Pulmonary artery endothelial cell (primary cell): ENCODE results near the gene HOXC4. TPM values are rescaled to one million over a fixed set of nuclear protein-coding genes. Genes with fewer than 3 reads are reported as not detected.

Experiments
- DNase-seq: peaks from one replicate; pipeline ENCODE4 v3.0.0-alpha.2; 2011; ENCODE audit warnings: low read depth, low spot score
- total RNA-seq: library from RNA; depleted of rRNA; stranded (reverse); fragments of >200 nt; gene quantifications from 2 replicates; pipeline ENCODE4 v1.2.3, GENCODE V29; 2014

HOXC4 gene
- total RNA-seq, 1 donor from 2014 or later, result not detected

DNA sequence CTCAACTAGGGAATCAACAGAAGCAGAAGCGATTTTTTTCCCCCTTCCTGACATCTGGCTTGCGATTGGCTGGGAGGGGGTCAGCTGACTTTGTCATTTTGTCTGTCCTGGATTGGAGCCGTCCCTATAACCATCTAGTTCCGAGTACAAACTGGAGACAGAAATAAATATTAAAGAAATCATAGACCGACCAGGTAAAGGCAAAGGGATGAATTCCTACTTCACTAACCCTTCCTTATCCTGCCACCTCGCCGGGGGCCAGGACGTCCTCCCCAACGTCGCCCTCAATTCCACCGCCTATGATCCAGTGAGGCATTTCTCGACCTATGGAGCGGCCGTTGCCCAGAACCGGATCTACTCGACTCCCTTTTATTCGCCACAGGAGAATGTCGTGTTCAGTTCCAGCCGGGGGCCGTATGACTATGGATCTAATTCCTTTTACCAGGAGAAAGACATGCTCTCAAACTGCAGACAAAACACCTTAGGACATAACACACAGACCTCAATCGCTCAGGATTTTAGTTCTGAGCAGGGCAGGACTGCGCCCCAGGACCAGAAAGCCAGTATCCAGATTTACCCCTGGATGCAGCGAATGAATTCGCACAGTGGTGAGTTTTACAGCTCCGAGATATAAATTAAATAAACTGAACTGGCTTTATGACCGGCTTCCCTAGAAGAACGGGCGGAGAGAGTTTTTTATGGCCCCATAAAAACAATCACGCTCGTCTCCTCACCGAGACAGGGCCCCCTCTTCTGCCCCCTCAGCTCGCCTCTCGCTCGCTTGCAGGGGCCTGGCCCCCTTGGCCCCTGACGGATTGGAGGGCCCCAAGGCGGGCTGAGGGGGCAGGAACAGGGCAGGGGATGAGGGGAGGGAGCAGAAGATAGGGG lies 25.1 kb upstream of the HOXC4 start, which contains the start of gene HOXC6:
HOXC6 (plus strand) TSS at position 127 of the 888 bp plus-strand sequence; CDS start at position 209, 82 bp downstream.
- no peak for DNase-seq

DNA sequence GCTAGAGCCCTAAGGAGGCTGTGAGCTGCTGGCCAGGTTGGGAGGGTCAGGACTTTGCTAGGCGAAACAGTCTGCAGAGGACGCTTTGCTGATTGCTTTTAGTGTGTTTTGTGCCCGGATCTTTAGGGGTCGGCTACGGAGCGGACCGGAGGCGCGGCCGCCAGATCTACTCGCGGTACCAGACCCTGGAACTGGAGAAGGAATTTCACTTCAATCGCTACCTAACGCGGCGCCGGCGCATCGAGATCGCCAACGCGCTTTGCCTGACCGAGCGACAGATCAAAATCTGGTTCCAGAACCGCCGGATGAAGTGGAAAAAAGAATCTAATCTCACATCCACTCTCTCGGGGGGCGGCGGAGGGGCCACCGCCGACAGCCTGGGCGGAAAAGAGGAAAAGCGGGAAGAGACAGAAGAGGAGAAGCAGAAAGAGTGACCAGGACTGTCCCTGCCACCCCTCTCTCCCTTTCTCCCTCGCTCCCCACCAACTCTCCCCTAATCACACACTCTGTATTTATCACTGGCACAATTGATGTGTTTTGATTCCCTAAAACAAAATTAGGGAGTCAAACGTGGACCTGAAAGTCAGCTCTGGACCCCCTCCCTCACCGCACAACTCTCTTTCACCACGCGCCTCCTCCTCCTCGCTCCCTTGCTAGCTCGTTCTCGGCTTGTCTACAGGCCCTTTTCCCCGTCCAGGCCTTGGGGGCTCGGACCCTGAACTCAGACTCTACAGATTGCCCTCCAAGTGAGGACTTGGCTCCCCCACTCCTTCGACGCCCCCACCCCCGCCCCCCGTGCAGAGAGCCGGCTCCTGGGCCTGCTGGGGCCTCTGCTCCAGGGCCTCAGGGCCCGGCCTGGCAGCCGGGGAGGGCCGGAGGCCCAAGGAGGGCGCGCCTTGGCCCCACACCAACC lies 23.9 kb upstream of the HOXC4 start:
- DNase-seq, result no peak

DNA sequence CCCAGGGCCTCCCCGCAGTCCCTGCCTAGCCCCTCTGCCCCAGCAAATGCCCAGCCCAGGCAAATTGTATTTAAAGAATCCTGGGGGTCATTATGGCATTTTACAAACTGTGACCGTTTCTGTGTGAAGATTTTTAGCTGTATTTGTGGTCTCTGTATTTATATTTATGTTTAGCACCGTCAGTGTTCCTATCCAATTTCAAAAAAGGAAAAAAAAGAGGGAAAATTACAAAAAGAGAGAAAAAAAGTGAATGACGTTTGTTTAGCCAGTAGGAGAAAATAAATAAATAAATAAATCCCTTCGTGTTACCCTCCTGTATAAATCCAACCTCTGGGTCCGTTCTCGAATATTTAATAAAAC lies 23.2 kb upstream of the HOXC4 start:
- DNase-seq, result no peak

DNA sequence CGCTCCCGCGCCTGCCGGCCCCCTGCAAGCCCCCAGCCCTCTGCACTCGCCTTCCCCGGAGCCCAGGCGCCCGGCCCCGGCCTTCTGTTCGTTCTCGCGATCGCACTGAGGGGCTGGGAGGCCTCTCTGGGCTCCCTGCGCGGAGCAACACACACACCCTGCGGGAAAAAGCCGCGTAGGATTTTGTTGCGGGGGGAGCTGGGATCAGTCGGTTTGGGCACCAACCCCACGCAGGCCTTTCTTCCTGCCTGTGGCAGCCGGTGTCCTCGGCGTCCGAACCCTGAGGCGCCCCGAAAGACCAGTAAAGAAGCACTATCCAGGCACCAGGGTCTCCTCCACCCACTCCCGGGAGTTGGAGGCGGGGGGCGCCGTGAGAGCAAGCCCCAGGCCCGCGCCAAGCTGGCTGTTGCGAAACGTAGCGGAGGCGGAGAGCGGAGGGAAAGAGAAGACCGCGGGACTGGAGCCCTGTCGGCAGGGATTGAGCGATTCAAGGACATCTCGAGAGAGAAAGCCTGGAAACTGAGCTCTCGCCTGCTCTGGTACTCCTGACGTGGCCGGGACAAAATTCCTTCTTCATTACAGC lies 22.7 kb upstream of the HOXC4 start:
- no peak for DNase-seq

DNA sequence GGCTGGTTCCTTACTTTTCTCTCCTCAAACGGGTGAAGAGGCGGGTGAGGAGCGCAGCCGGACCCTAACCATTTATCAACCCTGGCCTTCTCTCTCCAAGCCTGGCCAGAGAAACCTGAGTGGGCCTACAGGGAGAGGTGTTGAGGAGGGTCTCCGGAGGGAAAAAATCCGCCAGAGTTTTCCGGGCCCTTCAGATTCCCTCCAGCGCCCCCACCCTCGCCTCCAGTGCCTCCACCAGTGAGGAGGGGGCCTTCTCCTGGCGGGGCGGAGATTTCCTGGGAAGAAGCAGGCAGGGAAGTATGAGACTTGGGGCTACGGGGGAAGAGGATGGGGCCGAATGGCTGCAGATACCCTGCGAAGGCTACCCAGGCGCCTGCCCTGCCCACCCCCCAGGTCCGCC lies 22.2 kb upstream of the HOXC4 start:
- DNase-seq, result no peak

DNA sequence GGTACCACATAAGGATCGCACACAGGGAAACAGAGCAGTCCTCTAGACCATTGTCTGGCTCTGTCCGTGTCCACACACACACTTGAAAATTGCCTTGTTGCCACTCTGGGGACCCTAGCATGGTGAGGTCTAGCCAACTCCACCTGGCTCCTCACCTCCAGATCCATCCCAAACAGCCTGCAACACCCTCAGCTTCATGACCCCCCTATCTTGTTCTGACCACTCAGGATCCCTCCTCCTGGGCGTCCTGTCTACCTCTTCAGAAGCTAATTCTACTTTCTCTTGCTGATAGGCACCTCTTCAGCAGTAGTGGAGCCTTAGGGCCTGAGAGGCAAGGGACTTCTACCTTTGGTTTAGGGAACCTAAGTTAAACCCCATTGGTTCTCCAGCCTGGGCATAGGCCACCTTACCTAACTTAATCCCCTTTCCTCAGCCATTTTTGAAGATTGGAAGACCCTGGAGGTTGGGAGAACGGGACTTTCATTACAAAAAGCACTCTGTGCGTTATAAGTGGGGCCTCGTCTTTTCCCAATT lies 21.5 kb upstream of the HOXC4 start:
- no peak for DNase-seq

DNA sequence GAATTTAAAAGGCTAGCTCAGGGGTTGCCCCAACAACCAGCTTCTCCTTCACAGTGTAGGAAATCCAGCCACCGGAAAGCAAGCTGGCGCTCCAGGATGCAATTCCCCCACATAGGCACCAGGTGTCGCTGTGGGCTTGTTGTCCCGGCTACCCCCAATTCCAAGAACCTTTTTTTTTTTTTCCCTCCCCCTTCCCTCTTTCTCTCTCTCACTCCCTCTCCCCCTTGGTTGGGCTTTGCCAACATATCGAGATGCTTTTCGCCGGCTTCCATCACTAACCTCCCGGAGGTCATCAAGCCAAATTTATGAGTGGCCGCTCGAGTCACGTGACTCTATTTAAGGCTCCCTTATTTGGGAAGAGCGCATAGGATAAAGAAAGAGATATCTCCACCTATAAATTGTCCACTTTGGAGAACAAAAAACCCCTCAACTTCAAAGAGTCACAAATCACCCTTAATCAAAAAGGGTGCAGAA lies 21.0 kb upstream of the HOXC4 start, which contains the start of gene HOXC5:
HOXC5 (plus strand) TSS at position 424 of the 474 bp plus-strand sequence. CDS start 73 bp downstream, outside the sequence.
- DNase-seq, result no peak

DNA sequence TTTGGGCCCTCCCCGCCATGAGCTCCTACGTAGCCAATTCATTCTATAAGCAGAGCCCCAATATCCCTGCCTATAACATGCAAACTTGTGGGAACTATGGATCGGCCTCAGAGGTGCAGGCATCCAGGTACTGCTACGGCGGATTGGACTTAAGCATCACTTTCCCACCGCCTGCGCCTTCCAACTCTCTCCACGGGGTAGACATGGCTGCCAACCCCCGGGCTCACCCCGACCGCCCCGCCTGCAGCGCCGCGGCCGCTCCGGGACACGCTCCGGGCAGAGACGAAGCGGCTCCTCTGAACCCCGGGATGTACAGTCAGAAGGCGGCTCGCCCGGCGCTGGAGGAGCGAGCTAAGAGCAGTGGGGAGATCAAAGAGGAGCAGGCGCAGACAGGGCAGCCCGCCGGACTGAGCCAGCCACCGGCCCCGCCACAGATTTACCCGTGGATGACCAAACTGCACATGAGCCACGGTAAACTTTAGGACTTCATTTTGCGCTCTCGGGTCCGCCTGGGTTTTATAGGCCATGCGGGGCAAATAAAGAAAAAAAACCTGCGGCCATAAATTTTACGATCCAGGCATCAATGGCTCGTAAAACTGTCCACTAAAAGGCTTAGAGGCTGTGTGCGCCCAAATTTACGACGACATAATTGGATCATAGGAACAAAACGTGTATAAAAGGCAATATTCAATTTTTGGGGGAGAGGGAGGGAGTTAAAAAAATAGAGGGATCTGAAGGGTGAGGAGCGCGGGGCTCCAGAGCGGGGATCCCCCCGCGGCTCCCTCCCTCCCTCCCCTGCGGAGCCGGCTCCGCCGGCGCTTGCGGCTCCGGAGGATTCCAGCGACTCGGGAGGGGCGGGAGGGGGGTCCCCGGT lies 20.3 kb upstream of the HOXC4 start:
- no peak for DNase-seq

DNA sequence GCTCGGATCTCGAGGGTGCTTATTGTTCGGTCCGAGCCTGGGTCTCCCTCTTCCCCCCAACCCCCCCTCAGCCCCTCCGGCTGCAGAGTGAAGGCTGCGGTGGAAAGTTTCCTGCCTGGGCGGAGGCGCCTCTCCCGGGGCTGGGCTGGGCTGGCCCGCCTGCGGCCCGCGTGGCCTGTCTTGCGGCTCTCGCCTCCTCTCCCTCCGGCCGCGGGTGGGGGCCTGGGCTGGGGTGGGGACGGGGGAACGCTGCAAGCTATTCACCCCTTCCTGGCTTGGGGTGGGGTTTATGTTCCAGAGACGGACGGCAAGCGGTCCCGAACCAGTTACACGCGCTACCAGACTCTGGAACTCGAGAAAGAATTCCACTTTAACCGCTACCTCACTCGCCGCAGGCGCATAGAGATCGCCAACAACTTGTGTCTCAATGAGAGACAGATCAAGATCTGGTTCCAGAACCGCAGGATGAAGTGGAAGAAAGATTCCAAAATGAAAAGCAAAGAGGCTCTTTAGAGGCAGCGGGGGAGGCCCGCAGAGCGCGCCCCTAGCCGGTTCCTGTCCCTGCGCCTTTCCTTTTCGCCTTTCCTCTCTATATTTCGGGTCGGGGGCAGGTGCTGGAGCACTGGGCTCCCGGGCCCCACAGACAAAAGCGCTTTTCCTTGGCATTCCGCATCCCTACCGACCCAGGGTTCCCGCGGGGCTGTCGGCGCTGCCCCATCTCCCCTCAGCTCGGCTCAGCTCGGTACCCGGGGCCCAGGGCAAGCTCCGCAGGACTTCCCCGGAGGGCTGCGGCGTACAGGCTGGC lies 19.5 kb upstream of the HOXC4 start:
- DNase-seq, result no peak

DNA sequence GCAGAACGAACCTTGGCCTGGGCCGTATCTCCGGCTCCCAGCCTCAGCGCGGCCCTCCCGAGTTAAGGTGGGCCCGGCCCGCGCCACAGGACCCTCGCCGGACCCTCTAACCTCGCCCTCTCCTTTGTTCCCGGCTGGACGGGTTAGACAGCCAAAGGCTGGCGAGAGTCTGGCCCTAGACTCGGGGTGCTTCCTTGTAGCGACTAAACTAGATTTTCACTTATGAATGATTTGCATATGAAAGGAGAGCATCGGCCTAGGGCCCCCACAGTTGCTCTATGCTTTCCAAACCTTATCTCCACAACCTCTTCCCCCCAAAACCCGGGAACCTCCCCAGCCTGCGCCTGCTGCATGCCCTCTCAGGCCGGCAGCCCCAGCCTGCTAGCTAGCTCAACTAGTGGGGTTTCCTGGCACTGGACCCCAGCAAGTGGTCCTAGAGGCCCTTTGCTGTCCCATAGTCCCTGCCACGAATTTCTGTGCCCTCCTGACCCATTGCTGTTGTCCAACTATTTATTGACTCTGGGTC lies 18.8 kb upstream of the HOXC4 start:
- DNase-seq, result no peak

DNA sequence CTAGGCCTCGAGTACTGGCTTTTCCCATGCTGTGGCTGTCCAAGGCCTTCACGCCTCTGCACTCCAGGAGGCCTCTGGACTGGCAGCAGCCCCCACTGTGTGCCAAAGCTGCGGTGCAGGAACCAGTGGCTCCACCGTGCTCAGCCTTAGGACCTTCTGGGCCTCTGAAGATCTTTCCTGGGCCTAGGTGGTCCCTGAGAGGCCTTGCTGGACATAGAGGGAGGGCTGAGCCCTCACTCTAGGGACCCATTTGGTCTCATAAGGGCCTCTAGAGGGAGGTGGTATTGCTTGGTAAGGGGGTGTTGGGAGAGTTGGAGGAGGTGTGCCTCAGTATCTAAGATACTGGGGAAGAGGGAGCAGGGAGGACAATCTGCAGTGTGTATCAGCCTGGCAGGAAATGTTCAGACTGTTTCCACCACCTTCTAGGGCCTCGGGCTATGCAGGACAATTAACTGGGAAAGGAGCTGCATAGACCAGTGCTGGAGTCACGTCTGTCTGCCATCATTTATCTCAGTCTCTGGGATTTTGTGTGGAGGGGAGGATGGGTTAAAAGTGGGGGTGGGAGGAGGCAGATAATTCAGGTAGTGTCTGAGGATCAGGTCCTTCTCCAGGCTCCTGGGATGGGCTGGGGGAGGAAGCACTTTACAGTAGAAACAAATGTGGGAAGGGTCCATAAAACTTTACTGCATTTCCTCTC lies 17.9 kb upstream of the HOXC4 start:
- no peak for DNase-seq

DNA sequence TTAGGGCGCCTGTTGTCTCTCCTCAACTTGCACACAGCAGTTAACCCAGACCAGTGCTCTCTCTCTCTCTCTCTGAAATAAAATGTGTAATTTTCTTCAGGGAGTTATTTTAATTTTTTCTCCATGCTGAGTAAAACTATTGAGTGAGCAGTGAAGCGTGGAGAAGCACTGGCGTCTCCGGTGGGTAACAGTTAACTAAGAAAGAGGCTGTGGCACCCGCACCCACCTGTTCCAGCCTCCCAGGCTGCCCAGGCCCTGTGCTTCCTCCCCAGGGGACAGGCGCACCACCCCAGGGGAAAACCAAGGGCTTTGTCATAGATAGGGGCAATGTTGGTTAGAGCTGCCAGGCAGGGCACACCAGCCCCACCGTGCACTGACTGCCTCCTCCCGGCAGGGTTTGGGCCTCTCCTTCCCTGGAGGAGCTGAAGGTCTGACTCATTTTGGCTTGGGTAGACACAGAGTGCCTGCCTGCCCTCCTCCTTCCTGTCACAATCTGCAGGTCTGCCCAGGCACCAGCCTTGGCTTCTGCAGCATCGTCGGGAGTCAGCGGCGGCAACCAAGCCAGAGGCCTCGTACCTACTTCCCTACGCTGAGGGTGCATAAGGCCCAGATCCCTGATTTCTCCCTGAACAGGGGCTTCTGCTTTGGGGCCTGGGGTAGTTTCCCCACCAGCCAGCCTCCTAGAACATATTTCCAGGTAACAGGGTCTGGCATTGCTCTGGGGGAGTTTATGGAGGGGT lies 16.8 kb upstream of the HOXC4 start:
- DNase-seq, result no peak

DNA sequence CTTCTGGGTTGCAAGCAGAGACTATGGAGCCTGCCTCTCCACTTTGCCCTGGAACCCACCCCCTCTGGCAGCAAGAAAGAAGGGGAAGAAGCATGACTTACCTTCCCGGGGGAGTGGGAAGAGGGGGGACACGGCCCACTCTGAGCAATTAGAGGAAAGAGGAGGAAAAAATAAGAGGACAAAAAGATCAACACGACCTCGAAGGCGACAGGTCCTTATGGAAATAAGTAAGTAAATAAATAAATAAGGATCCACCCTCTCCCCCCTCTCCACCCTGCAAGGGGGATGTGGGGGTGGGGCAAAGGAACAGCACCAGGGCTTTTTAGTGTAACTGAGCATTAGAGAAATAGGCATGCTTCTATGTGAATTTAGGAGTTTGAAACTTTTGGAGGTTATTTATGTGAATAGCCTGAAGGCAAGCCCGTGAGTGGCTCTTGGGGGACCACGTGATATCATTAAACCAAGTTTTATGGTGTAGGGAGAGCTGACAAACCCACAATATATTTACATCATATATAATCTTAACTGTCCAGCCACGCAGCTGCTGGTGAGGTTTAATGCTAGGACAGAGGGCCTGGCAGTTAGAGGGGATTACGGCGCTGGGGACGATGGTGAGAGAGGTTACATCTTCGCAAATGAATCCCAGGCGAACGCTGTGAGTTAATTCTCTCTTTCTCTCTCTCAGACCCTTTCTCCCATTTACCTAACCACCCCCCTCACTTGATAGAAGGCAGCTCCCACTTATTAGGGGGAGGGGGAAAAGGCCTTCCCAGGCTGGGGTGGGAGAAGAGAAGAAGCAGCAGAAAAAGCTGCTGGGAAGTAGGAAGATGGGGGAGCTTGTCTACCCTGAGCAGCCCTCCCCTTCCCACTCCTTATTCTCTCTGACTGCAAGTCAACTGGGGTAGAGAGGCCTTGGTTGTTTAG lies 16.0 kb upstream of the HOXC4 start:
- DNase-seq, result no peak

DNA sequence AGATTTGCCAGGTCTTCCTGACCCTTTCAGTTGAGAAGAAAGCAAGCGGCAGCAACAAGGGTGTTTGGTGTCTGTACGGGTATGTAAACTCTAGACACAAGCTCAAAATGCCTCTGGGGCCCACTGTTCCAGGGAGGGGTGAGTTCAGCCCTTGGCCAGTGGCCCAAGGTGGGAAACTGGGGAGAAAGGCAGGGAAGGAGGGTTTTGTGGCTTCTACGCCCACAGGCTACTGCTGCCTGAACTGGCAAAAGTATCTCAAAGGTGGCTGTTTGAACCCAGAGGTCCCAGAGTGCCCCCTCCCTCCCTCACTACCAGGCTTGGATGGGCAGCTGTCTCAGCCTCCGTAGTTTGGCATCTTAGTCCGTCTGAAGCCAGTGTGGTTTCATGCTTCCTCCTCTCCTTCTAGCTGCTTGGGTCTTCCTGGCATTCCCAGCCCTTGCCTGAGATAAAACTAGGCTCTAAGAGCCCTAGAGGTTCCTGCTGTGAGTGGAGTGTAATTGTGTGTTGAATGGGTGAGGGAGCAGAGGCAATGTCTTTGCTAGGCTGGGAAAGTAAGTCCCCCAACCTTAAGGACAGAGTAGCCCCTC lies 15.3 kb upstream of the HOXC4 start:
- no peak for DNase-seq

DNA sequence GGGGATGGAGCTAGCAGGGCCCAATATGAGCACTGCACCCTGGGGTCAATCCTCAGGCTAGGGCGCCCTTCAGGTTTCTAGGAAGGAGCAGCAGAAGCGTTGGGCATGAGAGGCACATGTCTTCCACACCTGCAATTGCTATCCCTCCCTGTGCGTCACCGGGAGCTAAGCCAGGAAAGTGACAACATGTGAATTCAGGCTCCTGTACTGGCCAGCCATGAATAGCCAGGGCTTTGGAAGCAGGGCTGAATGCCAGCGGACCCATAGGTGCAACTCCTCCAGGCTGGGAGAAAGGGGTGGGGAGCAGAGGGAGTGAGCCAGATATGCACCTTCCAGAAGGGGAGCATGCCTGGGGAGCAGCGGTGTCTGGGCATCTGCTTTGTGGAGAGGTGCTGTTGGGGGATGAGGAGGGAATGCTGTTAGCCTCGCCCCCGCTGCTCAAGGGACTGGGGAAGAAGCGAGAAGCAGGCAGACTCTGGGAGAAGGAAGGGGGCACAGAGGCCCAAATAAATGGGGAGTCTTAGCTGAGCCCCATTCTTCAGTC lies 14.7 kb upstream of the HOXC4 start:
- no peak for DNase-seq
